CD8-positive, alpha-beta memory T cell (primary cell): ENCODE measurements around the gene PVALEF. TPM values are rescaled to one million over a fixed set of nuclear protein-coding genes. Genes with fewer than 3 reads are reported as not detected.

Source experiments
- polyA plus RNA-seq: library from polyadenylated mRNA; unstranded; fragments of 300-500 nt; fragmentation: Illumina TruSeq; gene quantifications from one replicate; pipeline ENCODE4 v1.2.3, GENCODE V29; 2021
- total RNA-seq, 2 experiments: library from RNA; stranded (reverse); gene quantifications; one replicate each; pipeline ENCODE4 v1.2.3, GENCODE V29; 2021

Gene PVALEF
- total and polyA plus RNA-seq, 3 experiments from 2014 or later, result not detected

Other genes starting within 250 kb of the PVALEF start
- 10 to 100 TPM; 31.2 to 32.7 TPM for gene CHMP6, start 173.7 kb upstream of the PVALEF start, total RNA-seq
- gene CHMP6, start 173.7 kb upstream of the PVALEF start, polyA plus RNA-seq, result 45.1 TPM
- 1 to 10 TPM; 5.3 to 8.8 TPM for gene BAIAP2, start 130.4 kb upstream of the PVALEF start, total RNA-seq
- gene BAIAP2, start 130.4 kb upstream of the PVALEF start, polyA plus RNA-seq, result 6.6 TPM
- under 1 TPM; 0.29 to 0.55 TPM for gene AATK, start 714 bp downstream of the PVALEF start, total RNA-seq
- gene AATK, start 714 bp downstream of the PVALEF start, polyA plus RNA-seq, result not detected
- gene CEP131, start 57.5 kb downstream of the PVALEF start, total RNA-seq, result 10 to 100 TPM; 13.2 to 13.3 TPM
- gene CEP131, start 57.5 kb downstream of the PVALEF start, polyA plus RNA-seq, result 6.5 TPM
- 10 to 100 TPM; 41.2 to 44.2 TPM for gene TEPSIN, start 73.5 kb downstream of the PVALEF start, total RNA-seq
- gene TEPSIN, start 73.5 kb downstream of the PVALEF start, polyA plus RNA-seq, result 6.2 TPM
- 100 to 1,000 TPM; 136 to 138 TPM for gene NDUFAF8, start 73.8 kb downstream of the PVALEF start, total RNA-seq
- gene NDUFAF8, start 73.8 kb downstream of the PVALEF start, polyA plus RNA-seq, result 76.4 TPM
- gene SLC38A10, start 129.8 kb downstream of the PVALEF start, total RNA-seq, result 10 to 100 TPM; 49.0 to 51.0 TPM
- 71.1 TPM for gene SLC38A10, start 129.8 kb downstream of the PVALEF start, polyA plus RNA-seq
- not detected for gene BAHCC1, start 229.9 kb downstream of the PVALEF start, total RNA-seq
- not detected for gene BAHCC1, start 229.9 kb downstream of the PVALEF start, polyA plus RNA-seq